Brain microvascular endothelial cell (primary cell): ENCODE data around the gene IL17B.

ENCODE experiments used
- DNase-seq: peaks from one replicate; pipeline ENCODE4 v3.0.0-alpha.2; 2020
- H3K27ac ChIP-seq: fragments of 250-450 bp; sonication (Bioruptor Pico); 2 replicates; pipeline ENCODE4 v1.5.1; 2020; ENCODE audit warnings: mild to moderate bottlenecking, moderate library complexity
- H3K27me3 ChIP-seq: fragments of 250-450 bp; sonication (Bioruptor Pico); replicated peaks from 2 replicates; pipeline ENCODE4 v1.5.1; 2020; ENCODE audit warnings: mild to moderate bottlenecking
- H3K36me3 ChIP-seq: fragments of 250-450 bp; sonication (Bioruptor Pico); replicated peaks from 2 replicates; pipeline ENCODE4 v1.5.1; 2020; ENCODE audit warnings: mild to moderate bottlenecking
- H3K4me3 ChIP-seq: 2 replicates; pipeline ENCODE4 v1.5.1; 2011; ENCODE audit warnings: low read depth, mild to moderate bottlenecking, control low read depth, low read length, moderate library complexity
- in situ Hi-C: cut with HindIII; loops from 2 replicates; pipeline ENCODE4 v1.10.0; 2017; ENCODE audit warnings: low sequenced_read_pairs, low pct_ligation_motif_present
- TF ChIP-seq, protein P1 (sequence below): IDR thresholded peaks from 2 replicates; pipeline ENCODE4 v1.5.1; 2011; ENCODE audit warnings: low read depth, mild to moderate bottlenecking, moderate library complexity, low read length, control low read depth, inconsistent platforms; ENCODE audit errors: missing control alignments

The IL17B gene

DNA sequence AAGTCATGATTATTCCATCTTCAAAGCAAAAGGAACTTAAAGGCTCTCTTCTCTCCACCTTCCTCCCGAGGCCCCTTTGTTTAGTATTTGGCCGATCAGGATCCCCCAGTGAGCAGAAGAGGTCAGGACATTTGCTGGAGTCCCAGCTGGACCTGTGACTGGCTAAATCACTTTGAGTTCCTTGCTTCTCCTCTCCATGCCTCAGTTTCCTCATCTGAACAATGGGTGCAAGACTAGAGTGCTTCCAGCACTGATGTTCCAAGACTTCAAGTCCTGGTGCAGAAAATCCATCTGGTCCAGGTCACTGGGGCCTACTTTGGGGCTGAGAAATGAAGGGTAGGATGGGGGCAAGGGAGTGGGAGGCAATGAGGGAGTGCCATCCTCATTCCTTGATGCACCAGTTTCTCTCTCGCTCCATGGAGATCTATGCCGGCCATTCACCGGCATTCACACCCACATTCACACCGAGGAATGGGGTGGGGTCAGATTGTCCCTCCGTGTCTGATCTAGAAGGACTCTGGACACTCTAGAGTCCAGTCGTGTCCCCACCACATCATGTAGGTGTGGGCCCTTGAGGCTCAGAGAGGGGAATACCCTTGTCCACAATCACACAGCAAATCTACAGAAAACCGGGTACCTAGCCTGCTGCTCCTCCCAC, 38.7 kb upstream of the IL17B start:
- no peak for DNase-seq
- H3K36me3 ChIP-seq = peaks cover 76% of the 10 kb centered on the region
- no peaks in the 10 kb centered on the region for H3K27me3 ChIP-seq
- in situ Hi-C loops = no loop called here
- H3K27ac ChIP-seq = peak overlapping the region; percentile 85
- TF ChIP-seq, protein P1, sequence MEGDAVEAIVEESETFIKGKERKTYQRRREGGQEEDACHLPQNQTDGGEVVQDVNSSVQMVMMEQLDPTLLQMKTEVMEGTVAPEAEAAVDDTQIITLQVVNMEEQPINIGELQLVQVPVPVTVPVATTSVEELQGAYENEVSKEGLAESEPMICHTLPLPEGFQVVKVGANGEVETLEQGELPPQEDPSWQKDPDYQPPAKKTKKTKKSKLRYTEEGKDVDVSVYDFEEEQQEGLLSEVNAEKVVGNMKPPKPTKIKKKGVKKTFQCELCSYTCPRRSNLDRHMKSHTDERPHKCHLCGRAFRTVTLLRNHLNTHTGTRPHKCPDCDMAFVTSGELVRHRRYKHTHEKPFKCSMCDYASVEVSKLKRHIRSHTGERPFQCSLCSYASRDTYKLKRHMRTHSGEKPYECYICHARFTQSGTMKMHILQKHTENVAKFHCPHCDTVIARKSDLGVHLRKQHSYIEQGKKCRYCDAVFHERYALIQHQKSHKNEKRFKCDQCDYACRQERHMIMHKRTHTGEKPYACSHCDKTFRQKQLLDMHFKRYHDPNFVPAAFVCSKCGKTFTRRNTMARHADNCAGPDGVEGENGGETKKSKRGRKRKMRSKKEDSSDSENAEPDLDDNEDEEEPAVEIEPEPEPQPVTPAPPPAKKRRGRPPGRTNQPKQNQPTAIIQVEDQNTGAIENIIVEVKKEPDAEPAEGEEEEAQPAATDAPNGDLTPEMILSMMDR = no peak
- no peak overlapping the region for H3K4me3 ChIP-seq

DNA sequence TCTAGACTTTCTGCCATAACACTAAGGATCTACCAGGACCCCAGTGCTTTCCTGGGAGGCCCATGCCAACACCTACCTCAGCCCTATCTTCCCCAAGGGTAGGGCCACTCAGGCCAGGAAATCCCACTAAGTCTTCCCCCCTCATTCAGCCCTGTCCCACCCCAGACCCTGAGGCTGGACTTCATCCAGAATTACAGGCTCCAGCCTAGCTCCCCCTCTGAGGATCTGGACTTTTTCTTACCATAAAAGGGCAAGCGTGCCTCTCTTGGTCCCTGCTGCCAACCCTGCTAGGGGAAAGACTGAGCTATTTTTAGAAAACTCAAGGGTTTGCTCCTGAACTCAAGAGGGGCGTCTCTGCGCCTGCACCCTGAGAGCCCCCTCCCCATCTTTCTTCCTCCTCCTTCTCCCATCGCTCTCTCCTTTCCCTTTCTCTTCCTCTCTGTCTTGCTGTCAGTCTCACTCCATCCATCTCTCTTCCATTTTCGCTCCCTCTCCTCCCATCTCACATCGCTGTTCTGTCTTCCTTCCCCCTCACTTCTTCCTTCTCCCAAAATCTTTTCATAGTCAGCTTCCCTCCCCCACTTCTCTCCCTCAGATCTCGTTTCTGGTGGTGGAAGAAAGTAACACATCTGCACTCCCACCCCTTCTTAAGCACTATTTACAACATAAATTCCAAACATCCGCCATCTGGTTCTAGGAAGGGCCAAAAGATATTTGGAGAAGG, 38.1 kb upstream of the IL17B start:
- DNase-seq = no peak
- TF ChIP-seq, protein P1 = no peak
- no peaks in the 10 kb centered on the region for H3K27me3 ChIP-seq
- peak overlapping the region; percentile 85 for H3K27ac ChIP-seq
- in situ Hi-C loops = no loop called here
- H3K4me3 ChIP-seq = no peak overlapping the region
- H3K36me3 ChIP-seq = peaks cover 73% of the 10 kb centered on the region

DNA sequence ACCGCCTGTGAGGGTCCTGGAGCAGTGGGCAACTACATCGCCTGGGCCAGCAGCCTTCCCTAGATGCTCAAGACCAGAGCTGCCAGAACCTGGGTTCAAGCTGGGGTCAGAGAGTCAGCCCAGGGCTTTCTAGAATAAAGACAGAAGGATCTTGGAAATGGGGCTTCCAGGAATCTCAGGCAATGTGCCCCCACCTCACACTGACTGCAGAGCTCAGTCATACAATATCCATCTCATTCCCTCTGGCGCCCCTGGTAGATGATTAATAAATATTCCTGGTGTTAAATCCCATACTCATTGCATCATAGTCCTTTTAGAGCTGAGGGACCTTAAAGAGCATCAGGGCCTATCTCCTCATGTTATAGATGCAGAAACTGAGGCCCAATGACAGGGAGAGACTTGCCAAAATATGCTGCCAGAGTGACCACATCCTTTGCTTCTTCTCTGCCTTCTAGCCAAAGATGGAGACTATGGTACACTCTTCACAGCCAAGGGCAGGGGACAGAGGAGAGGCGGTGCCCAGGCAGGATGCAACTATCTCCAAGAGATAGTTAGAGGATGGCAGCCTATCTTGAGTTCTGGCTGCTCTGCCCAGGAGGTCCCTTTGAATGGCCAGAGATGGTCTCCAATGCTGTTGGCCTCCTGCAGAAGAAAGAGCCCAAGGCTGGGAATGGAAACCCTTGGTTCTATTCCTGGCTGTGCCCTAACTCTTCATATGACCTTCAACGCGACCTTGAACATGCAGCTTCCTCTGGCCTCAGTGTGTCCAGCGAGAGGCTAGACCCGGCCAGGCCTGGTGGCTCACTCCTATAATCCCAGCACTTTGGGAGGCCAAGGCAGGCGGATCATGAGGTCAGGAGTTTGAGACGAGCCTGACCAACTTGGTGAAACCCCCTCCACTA, 36.2 kb upstream of the IL17B start:
- no peak for DNase-seq
- Histone ChIP-seq H3K4me3 (no peak overlapping the region), H3K36me3 (peaks cover 70% of the 10 kb centered on the region), H3K27ac (peak overlapping the region; percentile 78), H3K27me3 (no peaks in the 10 kb centered on the region)
- in situ Hi-C loops = no loop called here
- TF ChIP-seq, protein P1 = no peak

- TF ChIP-seq, protein P1 = peak; percentile 19
- DNase-seq = peak; percentile 87
- H3K27me3 ChIP-seq = no peaks in the 10 kb centered on the region
- in situ Hi-C loops = no loop called here
- H3K36me3 ChIP-seq = peaks cover 75% of the 10 kb centered on the region
- H3K27ac ChIP-seq = peak overlapping the region; percentile 78
- H3K4me3 ChIP-seq = no peak overlapping the region
These were observed 35.4 kb upstream of the IL17B start for GRCh38 chr5:149414405-149415065.

GRCh38 chr5:149413477-149414210, 34.6 kb upstream of the IL17B start:
- TF ChIP-seq, protein P1 = no peak
- Histone ChIP-seq H3K4me3 (no peak overlapping the region), H3K27ac (peak overlapping the region; percentile 78), H3K27me3 (no peaks in the 10 kb centered on the region), H3K36me3 (peaks cover 69% of the 10 kb centered on the region)
- DNase-seq = no peak
- in situ Hi-C loops = no loop called here
